Fibroblast of lung (primary cell): ENCODE results near the gene CARD19.

Experiments
- CTCF ChIP-seq, 2 donors: IDR thresholded peaks in 1 of 2; conservative IDR thresholded peaks in 1 of 2; 1 replicate in 1 of 2; 2 replicates in 1 of 2; pipeline ENCODE4 v1.5.1; 2011 to 2012; ENCODE audit warnings: low read length in 2 of 2, control low read depth in 1 of 2, inconsistent platforms in 1 of 2, low read depth in 1 of 2, mild to moderate bottlenecking in 1 of 2
- EZH2 ChIP-seq: IDR thresholded peaks from 2 replicates; pipeline ENCODE4 v1.5.1; 2012; ENCODE audit warnings: low read length, control low read depth, mild to moderate bottlenecking; ENCODE audit errors: missing control alignments

- no peak for TF ChIP-seq EZH2
- TF ChIP-seq CTCF (conservative IDR thresholded peaks at IDR 0.05 in 1 of 2, IDR thresholded peaks at IDR 0.05 in 1 of 2; ENCODE audit: low read depth in 1 of 2, low read length in 2 of 2), result no peak
Observed at GRCh38 chr9:93161786-93162562, 66.0 kb downstream of the CARD19 start.
